ENCODE measurements around the gene POU2AF1. TPM values are rescaled to one million over a fixed set of nuclear protein-coding genes. Genes with fewer than 3 reads are reported as not detected.

Gene POU2AF1
- total and polyA plus RNA-seq, 2 of the 13 experiments (the other 11 are each of a cell fraction or from before 2014, with no cell fraction given) = 1.9 to 3.6 TPM

- Histone ChIP-seq H4K20me1 (ENCODE audit: insufficient read depth, low read length) (no peaks in the 10 kb centered on the region), H3K27ac (ENCODE audit: extremely low read length, insufficient read depth, low read length) (no peak overlapping the region), H3K36me3 (replicated peaks in 1 of 2; ENCODE audit: control insufficient read depth in 1 of 2, insufficient read depth in 2 of 2, low read length in 2 of 2) (no peaks in the 10 kb centered on the region), H3K27me3 (ENCODE audit: control insufficient read depth in 1 of 2, insufficient read depth in 2 of 2, low read length in 2 of 2) (no peaks in the 10 kb centered on the region), H3K79me2 (ENCODE audit: insufficient read depth, low read length) (no peaks in the 10 kb centered on the region), H3K9ac (ENCODE audit: insufficient read depth, low read depth, low read length) (no peak overlapping the region), H3K4me1 (ENCODE audit: insufficient read depth, low read length) (peaks cover 58% of the 10 kb centered on the region), H3K9me3 (ENCODE audit: low read length) (no peaks in the 10 kb centered on the region), H3K4me3 (replicated peaks in 1 of 3; ENCODE audit: insufficient read depth in 1 of 3, low read depth in 2 of 3, low read length in 3 of 3) (no peak overlapping the region), H3K4me2 (ENCODE audit: low read depth, low read length) (no peak overlapping the region), H2AFZ (ENCODE audit: low read length) (no peak overlapping the region)
- no peak for ATAC-seq
- TF ChIP-seq ELF3 (CRISPR knock-in tag; IDR thresholded peaks at IDR 0.05) (no peak), CHD4 (IDR thresholded peaks at IDR 0.05; ENCODE audit: borderline replicate concordance, low read length) (no peak), HOXA3 (CRISPR knock-in tag; IDR thresholded peaks at IDR 0.05) (no peak), THAP9 (CRISPR knock-in tag; IDR thresholded peaks at IDR 0.05; ENCODE audit: borderline replicate concordance) (no peak), AGO1 (IDR thresholded peaks at IDR 0.05; ENCODE audit: low read depth, low read length, poor library complexity, severe bottlenecking) (no peak), SNRNP70 (IDR thresholded peaks at IDR 0.05; ENCODE audit: low read depth, low read length) (no peak), ZSCAN20 (CRISPR knock-in tag; IDR thresholded peaks at IDR 0.05; ENCODE audit: borderline replicate concordance) (no peak), THYN1 (CRISPR knock-in tag; IDR thresholded peaks at IDR 0.05; ENCODE audit: borderline replicate concordance, low read depth) (no peak), ATF7-NPFF (CRISPR knock-in tag; IDR thresholded peaks at IDR 0.05; ENCODE audit: low read depth) (no peak), KLF11 (CRISPR knock-in tag; IDR thresholded peaks at IDR 0.05) (no peak), ZNF547 (CRISPR knock-in tag; IDR thresholded peaks at IDR 0.05) (no peak), ZNF343 (CRISPR knock-in tag; IDR thresholded peaks at IDR 0.05) (no peak), ZZZ3 (CRISPR knock-in tag; IDR thresholded peaks at IDR 0.05; ENCODE audit: borderline replicate concordance) (no peak), GPN1 (CRISPR knock-in tag; IDR thresholded peaks at IDR 0.05; ENCODE audit: borderline replicate concordance) (no peak), ZNF552 (CRISPR knock-in tag; IDR thresholded peaks at IDR 0.05; ENCODE audit: borderline replicate concordance) (no peak)
- TF ChIP-seq, protein P1, sequence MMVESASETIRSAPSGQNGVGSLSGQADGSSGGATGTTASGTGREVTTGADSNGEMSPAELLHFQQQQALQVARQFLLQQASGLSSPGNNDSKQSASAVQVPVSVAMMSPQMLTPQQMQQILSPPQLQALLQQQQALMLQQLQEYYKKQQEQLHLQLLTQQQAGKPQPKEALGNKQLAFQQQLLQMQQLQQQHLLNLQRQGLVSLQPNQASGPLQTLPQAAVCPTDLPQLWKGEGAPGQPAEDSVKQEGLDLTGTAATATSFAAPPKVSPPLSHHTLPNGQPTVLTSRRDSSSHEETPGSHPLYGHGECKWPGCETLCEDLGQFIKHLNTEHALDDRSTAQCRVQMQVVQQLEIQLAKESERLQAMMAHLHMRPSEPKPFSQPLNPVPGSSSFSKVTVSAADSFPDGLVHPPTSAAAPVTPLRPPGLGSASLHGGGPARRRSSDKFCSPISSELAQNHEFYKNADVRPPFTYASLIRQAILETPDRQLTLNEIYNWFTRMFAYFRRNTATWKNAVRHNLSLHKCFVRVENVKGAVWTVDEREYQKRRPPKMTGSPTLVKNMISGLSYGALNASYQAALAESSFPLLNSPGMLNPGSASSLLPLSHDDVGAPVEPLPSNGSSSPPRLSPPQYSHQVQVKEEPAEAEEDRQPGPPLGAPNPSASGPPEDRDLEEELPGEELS (CRISPR knock-in tag; IDR thresholded peaks at IDR 0.05) = no peak
- FAIRE-seq = no peak
- ChIA-PET CTCF (ENCODE audit: low intra/inter-chr PET ratio, low total read pairs) (no interaction called here), POLR2A (interaction anchor here (1.4 to 3.8 kb wide), 3 partner anchors 10 to 24 kb away, joined by 3 to 11 read pairs (median 6); partner anchors contain the start of gene POU2AF3)
- in situ Hi-C loops (cut with HindIII; ENCODE audit: extremely low pct_ligation_motif_present, low pct_unique_long_range_greater_than_20kb) = no loop called here
- intact Hi-C loops (cut with micrococcal nuclease; ENCODE audit: unreplicated experiment) = no loop called here
- no peak for DNase-seq (ENCODE audit: low spot score)
- no TSS peak for BruUV-seq (replicated peaks)
- 98% methylated on average over 6 of the region's 6 CpGs for WGBS (ENCODE audit: low lambda C conversion rate)
These were observed 68.4 kb downstream of the POU2AF1 start for GRCh38 chr11:111310723-111311122.
